NCI-H345 (cell line): ENCODE results near the gene ZSWIM6.
"Not testable (repeated sequence)": the region's sequence is repeated elsewhere in the genome, so short reads cannot be mapped to it uniquely, and the experiment has no call there.

Experiments used
- DNase-seq: peaks from one replicate; lab custom pipeline; 2025; lab: John Stamatoyannopoulos, UW

The ZSWIM6 gene

GRCh38 chr5:61363401-61364114 lies 31.5 kb downstream of the ZSWIM6 start:
- DNase-seq = no peak

GRCh38 chr5:61366497-61367240 lies 34.6 kb downstream of the ZSWIM6 start:
- no peak for DNase-seq

GRCh38 chr5:61370506-61370905 lies 38.4 kb downstream of the ZSWIM6 start:
- no peak for DNase-seq

GRCh38 chr5:61371474-61371873 lies 39.4 kb downstream of the ZSWIM6 start:
- DNase-seq = no peak

GRCh38 chr5:61379677-61380076 lies 47.6 kb downstream of the ZSWIM6 start:
- no peak for DNase-seq

GRCh38 chr5:61381968-61382367 lies 49.9 kb downstream of the ZSWIM6 start:
- no peak for DNase-seq

- DNase-seq = no peak
Observed at GRCh38 chr5:61385627-61386026, 53.6 kb downstream of the ZSWIM6 start.

GRCh38 chr5:61386045-61386800 lies 54.2 kb downstream of the ZSWIM6 start:
- DNase-seq = no peak

- no peak for DNase-seq
Observed at GRCh38 chr5:61389609-61390008, 57.6 kb downstream of the ZSWIM6 start.

GRCh38 chr5:61394078-61394704 lies 62.1 kb downstream of the ZSWIM6 start:
- DNase-seq = no peak

GRCh38 chr5:61394793-61395192 lies 62.7 kb downstream of the ZSWIM6 start:
- no peak for DNase-seq

GRCh38 chr5:61397238-61397637 lies 65.2 kb downstream of the ZSWIM6 start:
- no peak for DNase-seq

- no peak for DNase-seq
Observed at GRCh38 chr5:61397937-61398336, 65.9 kb downstream of the ZSWIM6 start.

GRCh38 chr5:61398440-61398839 lies 66.4 kb downstream of the ZSWIM6 start:
- DNase-seq = no peak

- no peak for DNase-seq
Observed at GRCh38 chr5:61399679-61400078, 67.6 kb downstream of the ZSWIM6 start.

- no peak for DNase-seq
Observed at GRCh38 chr5:61401726-61402125, 69.7 kb downstream of the ZSWIM6 start.

GRCh38 chr5:61402244-61402823 lies 70.3 kb downstream of the ZSWIM6 start:
- DNase-seq = no peak

GRCh38 chr5:61402970-61403900 lies 71.2 kb downstream of the ZSWIM6 start:
- DNase-seq = no peak

GRCh38 chr5:61405511-61406295 lies 73.6 kb downstream of the ZSWIM6 start:
- DNase-seq = no peak

GRCh38 chr5:61406497-61406896 lies 74.4 kb downstream of the ZSWIM6 start:
- DNase-seq = not testable (repeated sequence)
